ENCODE measurements around the gene REC8.

The REC8 gene

GRCh38 chr14:24129410-24129998 lies 42.4 kb upstream of the REC8 start:
- no peak overlapping the region for H3K4me3 ChIP-seq (ENCODE audit: low read depth, low read length)
- no peak for TF ChIP-seq CTCF (IDR thresholded peaks at IDR 0.05; ENCODE audit: low read depth, low read length, missing control alignments)
- in situ Hi-C loops (cut with HindIII; ENCODE audit: low sequenced_read_pairs) = no loop called here
- no peak for DNase-seq (ENCODE audit: low read depth)

- no peak for TF ChIP-seq CTCF (IDR thresholded peaks at IDR 0.05; ENCODE audit: low read depth, low read length, missing control alignments)
- in situ Hi-C loops (cut with HindIII; ENCODE audit: low sequenced_read_pairs) = no loop called here
- DNase-seq (ENCODE audit: low read depth) = no peak
- no peak within 1 kb of the TSS for H3K4me3 ChIP-seq (ENCODE audit: low read depth, low read length)
Measured at GRCh38 chr14:24130380-24130716, 41.5 kb upstream of the REC8 start, which contains the start of gene FITM1. Gene FITM1 (plus strand): TSS chr14:24130659. CDS start chr14:24131564, 905 bp downstream.

GRCh38 chr14:24130717-24131548 lies 40.9 kb upstream of the REC8 start:
- no peak overlapping the region for H3K4me3 ChIP-seq (ENCODE audit: low read depth, low read length)
- in situ Hi-C loops (cut with HindIII; ENCODE audit: low sequenced_read_pairs) = no loop called here
- DNase-seq (ENCODE audit: low read depth) = no peak
- no peak for TF ChIP-seq CTCF (IDR thresholded peaks at IDR 0.05; ENCODE audit: low read depth, low read length, missing control alignments)

- no peak overlapping the region for H3K4me3 ChIP-seq (ENCODE audit: low read depth, low read length)
- TF ChIP-seq CTCF (IDR thresholded peaks at IDR 0.05; ENCODE audit: low read depth, low read length, missing control alignments) = no peak
- DNase-seq (ENCODE audit: low read depth) = no peak
- in situ Hi-C loops (cut with HindIII; ENCODE audit: low sequenced_read_pairs) = no loop called here
Measured at GRCh38 chr14:24131549-24131966, 40.3 kb upstream of the REC8 start.

GRCh38 chr14:24132061-24132685 lies 39.7 kb upstream of the REC8 start:
- no peak for TF ChIP-seq CTCF (IDR thresholded peaks at IDR 0.05; ENCODE audit: low read depth, low read length, missing control alignments)

GRCh38 chr14:24132976-24133375 lies 38.9 kb upstream of the REC8 start:
- no peak for TF ChIP-seq CTCF (IDR thresholded peaks at IDR 0.05; ENCODE audit: low read depth, low read length, missing control alignments)
- no peak overlapping the region for H3K4me3 ChIP-seq (ENCODE audit: low read depth, low read length)
- no peak for DNase-seq (ENCODE audit: low read depth)
- in situ Hi-C loops (cut with HindIII; ENCODE audit: low sequenced_read_pairs) = no loop called here

More at GRCh38 chr14:24132061-24132685, 39.7 kb upstream of the REC8 start:
- no peak for DNase-seq (ENCODE audit: low read depth)
- no peak overlapping the region for H3K4me3 ChIP-seq (ENCODE audit: low read depth, low read length)
- in situ Hi-C loops (cut with HindIII; ENCODE audit: low sequenced_read_pairs) = no loop called here
